ENCODE measurements around the gene AFG1L. TPM values are rescaled to one million over a fixed set of nuclear protein-coding genes. Genes with fewer than 3 reads are reported as not detected.

AFG1L gene
- total RNA-seq, 1 experiment from 2014 or later: 7.2 TPM

GRCh38 chr6:108546079-108547049, 251.5 kb downstream of the AFG1L start:
- Mint-ChIP-seq H3K27ac (ENCODE audit: unreplicated experiment) (no peak overlapping the region), H3K4me1 (ENCODE audit: low read depth, unreplicated experiment) (no peaks in the 10 kb centered on the region), H3K4me3 (ENCODE audit: unreplicated experiment) (no peak overlapping the region), H3K9me3 (ENCODE audit: unreplicated experiment) (no peaks in the 10 kb centered on the region), H3K27me3 (ENCODE audit: insufficient read depth, unreplicated experiment) (no peaks in the 10 kb centered on the region), H3K36me3 (ENCODE audit: insufficient read depth, unreplicated experiment) (no peaks in the 10 kb centered on the region)
- Histone ChIP-seq H3K36me3 (ENCODE audit: control insufficient read depth, insufficient read depth, low read length) (no peaks in the 10 kb centered on the region), H3K9me3 (no peaks in the 10 kb centered on the region), H3K4me1 (0 out of 2 replicates have a peak, but pooled peaks cover 5% of the 10 kb centered on the region), H3K27me3 (replicated peaks; ENCODE audit: control insufficient read depth, insufficient read depth, low read length) (no peaks in the 10 kb centered on the region), H3K4me3 (ENCODE audit: low read depth, low read length) (no peak overlapping the region)
- TF ChIP-seq, protein P1, sequence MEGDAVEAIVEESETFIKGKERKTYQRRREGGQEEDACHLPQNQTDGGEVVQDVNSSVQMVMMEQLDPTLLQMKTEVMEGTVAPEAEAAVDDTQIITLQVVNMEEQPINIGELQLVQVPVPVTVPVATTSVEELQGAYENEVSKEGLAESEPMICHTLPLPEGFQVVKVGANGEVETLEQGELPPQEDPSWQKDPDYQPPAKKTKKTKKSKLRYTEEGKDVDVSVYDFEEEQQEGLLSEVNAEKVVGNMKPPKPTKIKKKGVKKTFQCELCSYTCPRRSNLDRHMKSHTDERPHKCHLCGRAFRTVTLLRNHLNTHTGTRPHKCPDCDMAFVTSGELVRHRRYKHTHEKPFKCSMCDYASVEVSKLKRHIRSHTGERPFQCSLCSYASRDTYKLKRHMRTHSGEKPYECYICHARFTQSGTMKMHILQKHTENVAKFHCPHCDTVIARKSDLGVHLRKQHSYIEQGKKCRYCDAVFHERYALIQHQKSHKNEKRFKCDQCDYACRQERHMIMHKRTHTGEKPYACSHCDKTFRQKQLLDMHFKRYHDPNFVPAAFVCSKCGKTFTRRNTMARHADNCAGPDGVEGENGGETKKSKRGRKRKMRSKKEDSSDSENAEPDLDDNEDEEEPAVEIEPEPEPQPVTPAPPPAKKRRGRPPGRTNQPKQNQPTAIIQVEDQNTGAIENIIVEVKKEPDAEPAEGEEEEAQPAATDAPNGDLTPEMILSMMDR (IDR thresholded peaks at IDR 0.05; ENCODE audit: insufficient read depth in 1 of 2, low read depth in 1 of 2, low read length in 1 of 2, severe bottlenecking in 1 of 2, unreplicated experiment in 1 of 2): no peak
- no peak for DNase-seq
- ChIA-PET CTCF (no interaction called here), POLR2A (no interaction called here)
- intact Hi-C loops (cut with micrococcal nuclease; ENCODE audit: unreplicated experiment): no loop called here
- BruUV-seq (replicated peaks): no TSS peak

GRCh38 chr6:108549241-108549640, 254.4 kb downstream of the AFG1L start:
- no TSS peak for BruUV-seq (replicated peaks)
- H3K4me1 ChIP-seq: 0 out of 2 replicates have a peak, but pooled peaks cover 5% of the 10 kb centered on the region
- POLR2A ChIA-PET: no interaction called here
- Mint-ChIP-seq H3K9me3 (ENCODE audit: unreplicated experiment) (no peaks in the 10 kb centered on the region), H3K36me3 (ENCODE audit: insufficient read depth, unreplicated experiment) (no peaks in the 10 kb centered on the region), H3K4me3 (ENCODE audit: unreplicated experiment) (no peak overlapping the region), H3K27ac (ENCODE audit: unreplicated experiment) (no peak overlapping the region), H3K4me1 (ENCODE audit: low read depth, unreplicated experiment) (no peaks in the 10 kb centered on the region), H3K27me3 (ENCODE audit: insufficient read depth, unreplicated experiment) (no peaks in the 10 kb centered on the region)
- H3K4me3 ChIP-seq (ENCODE audit: low read depth, low read length): no peak overlapping the region
- CTCF ChIA-PET: no interaction called here
- no peaks in the 10 kb centered on the region for H3K36me3 ChIP-seq (ENCODE audit: control insufficient read depth, insufficient read depth, low read length)
- no peaks in the 10 kb centered on the region for H3K9me3 ChIP-seq
- no peak for DNase-seq
- H3K27me3 ChIP-seq (replicated peaks; ENCODE audit: control insufficient read depth, insufficient read depth, low read length): no peaks in the 10 kb centered on the region
- intact Hi-C loops (cut with micrococcal nuclease; ENCODE audit: unreplicated experiment): no loop called here
- TF ChIP-seq, protein P1 (IDR thresholded peaks at IDR 0.05; ENCODE audit: insufficient read depth in 1 of 2, low read depth in 1 of 2, low read length in 1 of 2, severe bottlenecking in 1 of 2, unreplicated experiment in 1 of 2): no peak

GRCh38 chr6:108549741-108550140, 254.9 kb downstream of the AFG1L start:
- CTCF ChIA-PET: no interaction called here
- no peaks in the 10 kb centered on the region for H3K4me1 Mint-ChIP-seq (ENCODE audit: low read depth, unreplicated experiment)
- POLR2A ChIA-PET: no interaction called here
- no peaks in the 10 kb centered on the region for H3K27me3 ChIP-seq (replicated peaks; ENCODE audit: control insufficient read depth, insufficient read depth, low read length)
- H3K4me3 ChIP-seq (ENCODE audit: low read depth, low read length): no peak overlapping the region
- 0 out of 2 replicates have a peak, but pooled peaks cover 5% of the 10 kb centered on the region for H3K4me1 ChIP-seq
- intact Hi-C loops (cut with micrococcal nuclease; ENCODE audit: unreplicated experiment): no loop called here
- H3K27me3 Mint-ChIP-seq (ENCODE audit: insufficient read depth, unreplicated experiment): no peaks in the 10 kb centered on the region
- no peak overlapping the region for H3K4me3 Mint-ChIP-seq (ENCODE audit: unreplicated experiment)
- H3K36me3 ChIP-seq (ENCODE audit: control insufficient read depth, insufficient read depth, low read length): no peaks in the 10 kb centered on the region
- no peaks in the 10 kb centered on the region for H3K9me3 Mint-ChIP-seq (ENCODE audit: unreplicated experiment)
- no peak overlapping the region for H3K27ac Mint-ChIP-seq (ENCODE audit: unreplicated experiment)
- no peak for DNase-seq
- H3K36me3 Mint-ChIP-seq (ENCODE audit: insufficient read depth, unreplicated experiment): no peaks in the 10 kb centered on the region
- no TSS peak for BruUV-seq (replicated peaks)
- TF ChIP-seq, protein P1 (IDR thresholded peaks at IDR 0.05; ENCODE audit: insufficient read depth in 1 of 2, low read depth in 1 of 2, low read length in 1 of 2, severe bottlenecking in 1 of 2, unreplicated experiment in 1 of 2): no peak
- no peaks in the 10 kb centered on the region for H3K9me3 ChIP-seq
